Mesothelial cell of epicardium (in vitro differentiated cells): ENCODE data around the gene ARNT2. TPM values are rescaled to one million over a fixed set of nuclear protein-coding genes. Genes with fewer than 3 reads are reported as not detected.

Source experiments
- DNase-seq, 2 experiments: peaks; one replicate each; pipeline ENCODE4 v3.0.0; 2021; ENCODE audit warnings: low spot score in 2 of 2; ENCODE audit not compliant: unreplicated experiment in 2 of 2
- H3K27ac Mint-ChIP-seq: 2 replicates; pipeline ENCODE4 v1.8.0; 2021; ENCODE audit warnings: mixed read lengths
- H3K27me3 Mint-ChIP-seq: 2 replicates; pipeline ENCODE4 v1.8.0; 2021; ENCODE audit warnings: low read depth, mixed read lengths
- H3K36me3 Mint-ChIP-seq: 2 replicates; pipeline ENCODE4 v1.8.0; 2021; ENCODE audit warnings: mixed read lengths
- H3K4me1 Mint-ChIP-seq: 2 replicates; pipeline ENCODE4 v1.8.0; 2021; ENCODE audit warnings: mixed read lengths
- H3K4me3 Mint-ChIP-seq: 2 replicates; pipeline ENCODE4 v1.8.0; 2021; ENCODE audit warnings: mild to moderate bottlenecking, moderate library complexity, mixed read lengths
- H3K9me3 Mint-ChIP-seq: 2 replicates; pipeline ENCODE4 v1.8.0; 2021; ENCODE audit warnings: mixed read lengths
- total RNA-seq: library from RNA; stranded (reverse); gene quantifications from 3 replicates; pipeline ENCODE4 v1.2.1, GENCODE V29; 2021
- TF ChIP-seq, protein P1 (sequence below): fragments of 200-600 bp; sonication (generic); IDR thresholded peaks from one replicate; pipeline ENCODE4 v1.5.0; 2021; ENCODE audit warnings: antibody characterized with exemption; ENCODE audit not compliant: unreplicated experiment

Gene ARNT2
- total RNA-seq, 1 donor from 2014 or later = 20.2 TPM

DNA sequence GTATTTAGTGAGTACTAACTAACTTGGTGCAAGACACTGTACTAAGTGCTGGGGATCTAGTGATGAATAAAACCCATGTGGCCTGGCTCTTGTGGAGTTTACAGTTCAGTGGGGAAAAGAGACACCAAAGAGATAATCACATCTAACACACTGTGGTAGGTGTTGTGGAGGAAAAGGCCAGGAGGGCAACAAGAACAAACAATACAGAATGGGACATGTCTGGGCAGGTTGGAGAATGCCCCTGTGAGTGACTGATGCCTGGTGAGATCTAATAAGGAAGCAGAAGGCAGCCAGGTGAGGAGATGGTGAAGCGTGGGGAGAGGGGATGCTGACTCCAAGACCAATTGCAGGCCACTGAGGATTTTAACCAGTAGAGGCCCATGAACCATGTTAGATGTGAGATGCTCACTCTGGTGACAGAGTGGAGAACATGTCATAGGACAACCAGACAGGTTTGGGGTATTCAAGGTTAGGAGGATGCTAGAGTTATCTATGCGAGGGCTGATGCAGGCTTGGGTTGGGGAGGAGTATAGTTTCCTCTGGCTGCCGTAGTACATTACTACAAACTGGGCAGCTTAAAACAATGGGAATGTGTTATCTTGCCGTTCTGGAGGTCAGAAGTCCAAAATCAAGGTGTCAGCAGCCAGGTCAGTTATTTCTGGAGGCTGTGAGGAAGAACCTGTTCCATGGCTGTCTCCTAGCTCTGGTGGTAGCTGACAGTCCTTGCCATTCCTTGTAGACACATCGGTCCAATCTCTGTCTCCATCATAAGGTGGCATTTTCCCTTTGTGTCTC is 81.4 kb downstream of the ARNT2 start:
- Mint-ChIP-seq H3K4me3 (no peak overlapping the region), H3K4me1 (peaks cover 33% of the 10 kb centered on the region), H3K27me3 (no peaks in the 10 kb centered on the region), H3K36me3 (peaks cover 8% of the 10 kb centered on the region), H3K27ac (no peak overlapping the region), H3K9me3 (no peaks in the 10 kb centered on the region)
- TF ChIP-seq, protein P1, sequence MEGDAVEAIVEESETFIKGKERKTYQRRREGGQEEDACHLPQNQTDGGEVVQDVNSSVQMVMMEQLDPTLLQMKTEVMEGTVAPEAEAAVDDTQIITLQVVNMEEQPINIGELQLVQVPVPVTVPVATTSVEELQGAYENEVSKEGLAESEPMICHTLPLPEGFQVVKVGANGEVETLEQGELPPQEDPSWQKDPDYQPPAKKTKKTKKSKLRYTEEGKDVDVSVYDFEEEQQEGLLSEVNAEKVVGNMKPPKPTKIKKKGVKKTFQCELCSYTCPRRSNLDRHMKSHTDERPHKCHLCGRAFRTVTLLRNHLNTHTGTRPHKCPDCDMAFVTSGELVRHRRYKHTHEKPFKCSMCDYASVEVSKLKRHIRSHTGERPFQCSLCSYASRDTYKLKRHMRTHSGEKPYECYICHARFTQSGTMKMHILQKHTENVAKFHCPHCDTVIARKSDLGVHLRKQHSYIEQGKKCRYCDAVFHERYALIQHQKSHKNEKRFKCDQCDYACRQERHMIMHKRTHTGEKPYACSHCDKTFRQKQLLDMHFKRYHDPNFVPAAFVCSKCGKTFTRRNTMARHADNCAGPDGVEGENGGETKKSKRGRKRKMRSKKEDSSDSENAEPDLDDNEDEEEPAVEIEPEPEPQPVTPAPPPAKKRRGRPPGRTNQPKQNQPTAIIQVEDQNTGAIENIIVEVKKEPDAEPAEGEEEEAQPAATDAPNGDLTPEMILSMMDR = no peak
- no peak for DNase-seq

- H3K36me3 Mint-ChIP-seq = peaks cover 6% of the 10 kb centered on the region
- no peak overlapping the region for H3K27ac Mint-ChIP-seq
- H3K9me3 Mint-ChIP-seq = no peaks in the 10 kb centered on the region
- TF ChIP-seq, protein P1 = no peak
- peaks cover 33% of the 10 kb centered on the region for H3K4me1 Mint-ChIP-seq
- no peak for DNase-seq
- no peaks in the 10 kb centered on the region for H3K27me3 Mint-ChIP-seq
- H3K4me3 Mint-ChIP-seq = no peak overlapping the region
Observed at GRCh38 chr15:80487839-80488390, 83.7 kb downstream of the ARNT2 start.

GRCh38 chr15:80489030-80489594 is 84.9 kb downstream of the ARNT2 start:
- peaks cover 34% of the 10 kb centered on the region for H3K4me1 Mint-ChIP-seq
- TF ChIP-seq, protein P1 = no peak

GRCh38 chr15:80490431-80490990 is 86.3 kb downstream of the ARNT2 start:
- TF ChIP-seq, protein P1 = no peak
- Mint-ChIP-seq H3K27me3 (no peaks in the 10 kb centered on the region), H3K4me1 (peaks cover 36% of the 10 kb centered on the region), H3K9me3 (no peaks in the 10 kb centered on the region), H3K27ac (no peak overlapping the region), H3K36me3 (peaks cover 4% of the 10 kb centered on the region), H3K4me3 (no peak overlapping the region)
- no peak for DNase-seq

More at GRCh38 chr15:80489030-80489594, 84.9 kb downstream of the ARNT2 start:
- Mint-ChIP-seq H3K4me3 (no peak overlapping the region), H3K27ac (no peak overlapping the region), H3K27me3 (no peaks in the 10 kb centered on the region), H3K36me3 (peaks cover 6% of the 10 kb centered on the region), H3K9me3 (no peaks in the 10 kb centered on the region)
- DNase-seq = no peak

GRCh38 chr15:80491163-80491847 is 87.1 kb downstream of the ARNT2 start:
- Mint-ChIP-seq H3K27me3 (no peaks in the 10 kb centered on the region), H3K4me3 (no peak overlapping the region), H3K27ac (no peak overlapping the region), H3K9me3 (no peaks in the 10 kb centered on the region), H3K36me3 (peaks cover 4% of the 10 kb centered on the region), H3K4me1 (peaks cover 44% of the 10 kb centered on the region)
- no peak for DNase-seq
- TF ChIP-seq, protein P1 = no peak
